Neural cell (in vitro differentiated cells): ENCODE data around the gene OARD1. TPM values are rescaled to one million over a fixed set of nuclear protein-coding genes. Genes with fewer than 3 reads are reported as not detected.

ENCODE experiments used
- H2AFZ ChIP-seq: fragments of 200-600, 300-800 bp; sonication (generic), shearing (Covaris generic); 2 replicates; pipeline ENCODE4 v1.6.0; 2014; ENCODE audit warnings: low read depth, mild to moderate bottlenecking, antibody characterized with exemption, low read length, moderate library complexity
- H3F3A ChIP-seq: fragments of 200-600 bp; shearing (Covaris generic); 2 replicates; pipeline ENCODE4 v1.6.1; 2016; ENCODE audit warnings: mild to moderate bottlenecking, moderate library complexity, mixed read lengths, antibody characterized with exemption, low read length; ENCODE audit not compliant: insufficient read depth, poor library complexity, severe bottlenecking
- H3K27ac ChIP-seq: fragments of 200-600, 300-800 bp; sonication (generic), shearing (Covaris generic); 2 replicates; pipeline ENCODE4 v1.5.1; 2014; ENCODE audit warnings: mild to moderate bottlenecking, low read length, moderate library complexity
- H3K27me3 ChIP-seq: fragments of 300-800, 200-600 bp; sonication (generic), shearing (Covaris generic); 2 replicates; pipeline ENCODE4 v1.6.0; 2014; ENCODE audit warnings: mild to moderate bottlenecking, low read depth, low read length, moderate library complexity; ENCODE audit not compliant: insufficient read depth
- H3K36me3 ChIP-seq: fragments of 300-800, 200-600 bp; sonication (generic), shearing (Covaris generic); 2 replicates; pipeline ENCODE4 v1.5.1; 2014; ENCODE audit warnings: mild to moderate bottlenecking, antibody characterized with exemption, low read length, moderate library complexity; ENCODE audit not compliant: insufficient read depth
- H3K4me2 ChIP-seq: fragments of 300-800, 200-600 bp; sonication (generic), shearing (Covaris generic); 2 replicates; pipeline ENCODE4 v1.6.0; 2014; ENCODE audit warnings: mild to moderate bottlenecking, low read length
- H3K4me3 ChIP-seq: fragments of 300-800, 200-600 bp; sonication (generic), shearing (Covaris generic); 2 replicates; pipeline ENCODE4 v1.5.1; 2014; ENCODE audit warnings: mild to moderate bottlenecking, low read length, moderate library complexity
- H3K79me2 ChIP-seq: fragments of 200-600 bp; shearing (Covaris generic); replicated peaks from 2 replicates; pipeline ENCODE4 v1.6.0; 2014; ENCODE audit warnings: mild to moderate bottlenecking, low read length, moderate library complexity; ENCODE audit not compliant: insufficient read depth
- H3K9ac ChIP-seq: fragments of 300-800, 200-600 bp; sonication (generic), shearing (Covaris generic); 2 replicates; pipeline ENCODE4 v1.6.1; 2016; ENCODE audit warnings: mild to moderate bottlenecking, low read length, mixed read lengths
- H3K9me2 ChIP-seq: fragments of 200-600 bp; shearing (Covaris generic); 2 replicates; pipeline ENCODE4 v1.6.1; 2016; ENCODE audit warnings: mild to moderate bottlenecking, low read length, mixed read lengths; ENCODE audit not compliant: insufficient read depth
- H3K9me3 ChIP-seq: fragments of 200-600, 300-800 bp; sonication (generic), shearing (Covaris generic); 2 replicates; pipeline ENCODE4 v1.6.1; 2016; ENCODE audit warnings: mild to moderate bottlenecking, mixed run types, low read length, moderate library complexity, mixed read lengths
- H4K20me1 ChIP-seq: fragments of 200-600 bp; shearing (Covaris generic); 2 replicates; pipeline ENCODE4 v1.6.1; 2016; ENCODE audit warnings: mild to moderate bottlenecking, mixed run types; ENCODE audit not compliant: insufficient read depth
- EP300 ChIP-seq: fragments of 450-650 bp; conservative IDR thresholded peaks from 2 replicates; pipeline ENCODE4 v1.6.1; 2014; ENCODE audit warnings: antibody characterized with exemption, mild to moderate bottlenecking, moderate library complexity; ENCODE audit not compliant: poor library complexity, severe bottlenecking
- EZH2 ChIP-seq: fragments of 200-600, 300-800 bp; shearing (Covaris generic), sonication (generic); IDR thresholded peaks from 2 replicates; pipeline ENCODE4 v1.6.1; 2014; ENCODE audit warnings: antibody characterized with exemption, low read length, borderline replicate concordance, mild to moderate bottlenecking; ENCODE audit not compliant: insufficient read depth, poor library complexity, severe bottlenecking
- MXI1 ChIP-seq: fragments of 450-650 bp; conservative IDR thresholded peaks from 2 replicates; pipeline ENCODE4 v1.6.1; 2014; ENCODE audit warnings: antibody characterized with exemption, mild to moderate bottlenecking; ENCODE audit not compliant: poor library complexity, severe bottlenecking
- POLR2AphosphoS5 ChIP-seq: IDR thresholded peaks from 2 replicates; pipeline ENCODE4 v1.6.1; 2012
- RAD21 ChIP-seq: fragments of 450-650 bp; conservative IDR thresholded peaks from 2 replicates; pipeline ENCODE4 v1.6.1; 2014; ENCODE audit warnings: antibody characterized with exemption, mild to moderate bottlenecking, moderate library complexity
- SMC3 ChIP-seq: fragments of 450-650 bp; conservative IDR thresholded peaks from 2 replicates; pipeline ENCODE4 v1.6.1; 2014; ENCODE audit warnings: antibody characterized with exemption, mild to moderate bottlenecking, moderate library complexity; ENCODE audit not compliant: poor library complexity
- TAF1 ChIP-seq: IDR thresholded peaks from 2 replicates; pipeline ENCODE4 v1.6.1; 2012; ENCODE audit warnings: low read depth
- polyA plus RNA-seq: library from polyadenylated mRNA; depleted of rRNA; stranded (reverse); fragments of >200 nt; gene quantifications from 2 replicates; pipeline ENCODE4 v1.2.3, GENCODE V29; 2014
- TF ChIP-seq, protein P1 (sequence below): IDR thresholded peaks from 2 replicates; pipeline ENCODE4 v1.6.1; 2012; ENCODE audit warnings: borderline replicate concordance
- TF ChIP-seq, protein P2 (sequence below): fragments of 450-650 bp; IDR thresholded peaks from 2 replicates; pipeline ENCODE4 v1.5.1; 2014; ENCODE audit warnings: antibody characterized with exemption, mild to moderate bottlenecking, moderate library complexity; ENCODE audit not compliant: poor library complexity, severe bottlenecking

OARD1 gene
- polyA plus RNA-seq, 1 donor from 2014 or later: 38.7 TPM

DNA sequence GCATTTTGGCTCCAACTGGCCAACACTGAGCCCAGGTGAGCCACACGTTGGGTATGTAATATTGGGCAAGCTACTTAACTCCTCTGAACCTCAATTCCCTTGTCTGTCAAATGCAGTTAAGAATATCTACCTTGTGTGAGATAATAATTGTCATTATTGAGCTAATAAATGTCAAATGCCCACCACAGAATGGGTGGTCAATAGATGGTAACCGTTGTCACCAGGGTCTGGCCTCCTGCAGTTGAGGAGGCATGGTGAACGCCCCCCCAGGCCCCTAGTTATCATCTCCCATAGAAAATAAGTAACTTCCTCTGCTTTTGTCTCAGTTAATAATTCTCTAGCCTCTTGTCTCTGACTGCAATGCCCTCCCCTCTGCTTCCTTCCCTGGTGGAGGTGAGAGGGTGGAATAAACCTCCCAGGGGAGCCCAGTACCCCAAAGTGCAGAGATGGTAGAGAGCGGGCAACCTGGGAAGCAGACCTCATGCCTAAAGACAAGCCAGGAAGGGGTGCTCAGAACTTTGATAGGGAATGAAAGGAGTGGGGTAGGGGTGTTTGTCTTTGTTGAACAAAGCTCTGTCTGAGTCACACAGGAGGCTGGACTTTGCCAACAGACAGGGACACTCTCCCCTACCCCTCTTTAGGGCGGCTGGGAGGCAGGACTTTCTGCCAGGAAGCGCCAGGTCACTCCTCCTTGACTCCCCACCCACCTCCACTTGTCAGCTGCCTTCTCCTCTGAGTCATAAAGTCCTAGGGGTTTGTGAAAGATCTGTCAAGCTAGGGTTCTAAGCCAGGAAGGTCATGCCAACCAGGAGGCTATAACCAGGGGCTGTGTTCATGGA, 31.8 kb downstream of the OARD1 start:
- Histone ChIP-seq H3K9me2 (no peaks in the 10 kb centered on the region), H2AFZ (no peak overlapping the region), H3K79me2 (no peaks in the 10 kb centered on the region), H4K20me1 (no peaks in the 10 kb centered on the region), H3K36me3 (no peaks in the 10 kb centered on the region), H3K27ac (no peak overlapping the region), H3K9ac (no peak overlapping the region), H3K9me3 (no peaks in the 10 kb centered on the region), H3K4me3 (no peak overlapping the region), H3K27me3 (no peaks in the 10 kb centered on the region), H3K4me2 (no peak overlapping the region), H3F3A (no peaks in the 10 kb centered on the region)
- TF ChIP-seq, protein P1, sequence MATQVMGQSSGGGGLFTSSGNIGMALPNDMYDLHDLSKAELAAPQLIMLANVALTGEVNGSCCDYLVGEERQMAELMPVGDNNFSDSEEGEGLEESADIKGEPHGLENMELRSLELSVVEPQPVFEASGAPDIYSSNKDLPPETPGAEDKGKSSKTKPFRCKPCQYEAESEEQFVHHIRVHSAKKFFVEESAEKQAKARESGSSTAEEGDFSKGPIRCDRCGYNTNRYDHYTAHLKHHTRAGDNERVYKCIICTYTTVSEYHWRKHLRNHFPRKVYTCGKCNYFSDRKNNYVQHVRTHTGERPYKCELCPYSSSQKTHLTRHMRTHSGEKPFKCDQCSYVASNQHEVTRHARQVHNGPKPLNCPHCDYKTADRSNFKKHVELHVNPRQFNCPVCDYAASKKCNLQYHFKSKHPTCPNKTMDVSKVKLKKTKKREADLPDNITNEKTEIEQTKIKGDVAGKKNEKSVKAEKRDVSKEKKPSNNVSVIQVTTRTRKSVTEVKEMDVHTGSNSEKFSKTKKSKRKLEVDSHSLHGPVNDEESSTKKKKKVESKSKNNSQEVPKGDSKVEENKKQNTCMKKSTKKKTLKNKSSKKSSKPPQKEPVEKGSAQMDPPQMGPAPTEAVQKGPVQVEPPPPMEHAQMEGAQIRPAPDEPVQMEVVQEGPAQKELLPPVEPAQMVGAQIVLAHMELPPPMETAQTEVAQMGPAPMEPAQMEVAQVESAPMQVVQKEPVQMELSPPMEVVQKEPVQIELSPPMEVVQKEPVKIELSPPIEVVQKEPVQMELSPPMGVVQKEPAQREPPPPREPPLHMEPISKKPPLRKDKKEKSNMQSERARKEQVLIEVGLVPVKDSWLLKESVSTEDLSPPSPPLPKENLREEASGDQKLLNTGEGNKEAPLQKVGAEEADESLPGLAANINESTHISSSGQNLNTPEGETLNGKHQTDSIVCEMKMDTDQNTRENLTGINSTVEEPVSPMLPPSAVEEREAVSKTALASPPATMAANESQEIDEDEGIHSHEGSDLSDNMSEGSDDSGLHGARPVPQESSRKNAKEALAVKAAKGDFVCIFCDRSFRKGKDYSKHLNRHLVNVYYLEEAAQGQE: no peak
- TF ChIP-seq, protein P2, sequence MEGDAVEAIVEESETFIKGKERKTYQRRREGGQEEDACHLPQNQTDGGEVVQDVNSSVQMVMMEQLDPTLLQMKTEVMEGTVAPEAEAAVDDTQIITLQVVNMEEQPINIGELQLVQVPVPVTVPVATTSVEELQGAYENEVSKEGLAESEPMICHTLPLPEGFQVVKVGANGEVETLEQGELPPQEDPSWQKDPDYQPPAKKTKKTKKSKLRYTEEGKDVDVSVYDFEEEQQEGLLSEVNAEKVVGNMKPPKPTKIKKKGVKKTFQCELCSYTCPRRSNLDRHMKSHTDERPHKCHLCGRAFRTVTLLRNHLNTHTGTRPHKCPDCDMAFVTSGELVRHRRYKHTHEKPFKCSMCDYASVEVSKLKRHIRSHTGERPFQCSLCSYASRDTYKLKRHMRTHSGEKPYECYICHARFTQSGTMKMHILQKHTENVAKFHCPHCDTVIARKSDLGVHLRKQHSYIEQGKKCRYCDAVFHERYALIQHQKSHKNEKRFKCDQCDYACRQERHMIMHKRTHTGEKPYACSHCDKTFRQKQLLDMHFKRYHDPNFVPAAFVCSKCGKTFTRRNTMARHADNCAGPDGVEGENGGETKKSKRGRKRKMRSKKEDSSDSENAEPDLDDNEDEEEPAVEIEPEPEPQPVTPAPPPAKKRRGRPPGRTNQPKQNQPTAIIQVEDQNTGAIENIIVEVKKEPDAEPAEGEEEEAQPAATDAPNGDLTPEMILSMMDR: no peak
- TF ChIP-seq EZH2 (no peak), RAD21 (no peak)

DNA sequence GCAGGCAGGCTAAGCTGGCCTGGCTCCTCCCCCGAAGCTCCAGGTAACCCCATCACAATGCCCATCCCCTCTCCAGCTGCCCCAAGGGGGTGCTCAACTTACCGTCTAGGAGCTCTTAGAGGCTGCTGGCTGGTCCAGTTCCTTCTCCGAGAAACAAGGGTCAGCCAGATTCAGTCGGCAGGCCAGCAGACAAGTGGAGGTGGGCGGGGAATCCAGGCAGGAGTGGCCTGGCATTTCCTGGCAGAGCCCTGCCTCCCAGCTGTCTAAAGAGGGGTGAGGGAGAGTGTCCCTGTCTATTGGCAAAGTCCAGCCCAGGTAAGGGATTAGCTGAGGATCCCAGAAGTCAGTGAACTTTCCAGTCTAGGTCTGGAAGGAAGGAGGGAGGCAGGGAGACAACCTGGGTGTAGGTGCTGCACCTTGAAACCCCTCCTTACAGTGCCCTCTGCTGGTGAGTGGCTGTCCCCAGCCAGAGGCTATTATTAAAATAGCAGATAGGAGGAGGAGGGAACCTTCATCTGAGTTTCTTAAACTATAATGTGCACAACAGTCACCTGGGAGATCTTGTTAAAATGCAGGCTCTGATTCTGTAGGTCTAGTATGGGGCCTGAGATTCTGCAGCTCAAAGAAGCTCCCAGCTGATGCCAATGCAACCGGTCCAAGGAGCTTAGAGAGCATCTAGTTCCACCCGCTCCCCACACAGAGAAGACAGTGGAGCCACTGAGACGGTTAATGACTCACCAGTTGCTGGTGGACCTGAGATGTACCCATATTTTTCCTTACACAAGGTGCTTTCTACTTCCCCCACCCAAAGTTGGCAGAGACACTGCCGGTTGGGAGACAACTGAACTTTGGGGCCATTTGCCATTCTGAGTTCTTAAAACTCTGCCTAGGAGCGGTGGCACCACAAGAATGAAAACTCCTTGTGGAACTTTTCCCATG, 32.8 kb downstream of the OARD1 start, which contains the start of gene UNC5CL:
Gene UNC5CL, minus strand, starts transcription at position 162 of the 939 bp plus-strand sequence. CDS start 4,147 bp downstream, outside the sequence.
- Histone ChIP-seq H3K9me2 (no peaks in the 10 kb centered on the region), H3K27ac (no peak within 1 kb of the TSS), H3K9ac (no peak within 1 kb of the TSS), H3K9me3 (no peaks in the 10 kb centered on the region), H3K4me3 (no peak within 1 kb of the TSS), H3K4me2 (no peak within 1 kb of the TSS), H2AFZ (no peak within 1 kb of the TSS), H3K79me2 (no peaks in the 10 kb centered on the region), H3K27me3 (no peaks in the 10 kb centered on the region), H3F3A (no peaks in the 10 kb centered on the region), H4K20me1 (no peaks in the 10 kb centered on the region), H3K36me3 (no peaks in the 10 kb centered on the region)
- TF ChIP-seq, protein P1: no peak
- TF ChIP-seq MXI1 (no peak), EZH2 (no peak), EP300 (no peak), TAF1 (no peak), RAD21 (peak; percentile 26), SMC3 (no peak), POLR2AphosphoS5 (no peak)
- TF ChIP-seq, protein P2: peak; percentile 44
